ENCODE data around the gene GALNT3.

The GALNT3 gene

DNA sequence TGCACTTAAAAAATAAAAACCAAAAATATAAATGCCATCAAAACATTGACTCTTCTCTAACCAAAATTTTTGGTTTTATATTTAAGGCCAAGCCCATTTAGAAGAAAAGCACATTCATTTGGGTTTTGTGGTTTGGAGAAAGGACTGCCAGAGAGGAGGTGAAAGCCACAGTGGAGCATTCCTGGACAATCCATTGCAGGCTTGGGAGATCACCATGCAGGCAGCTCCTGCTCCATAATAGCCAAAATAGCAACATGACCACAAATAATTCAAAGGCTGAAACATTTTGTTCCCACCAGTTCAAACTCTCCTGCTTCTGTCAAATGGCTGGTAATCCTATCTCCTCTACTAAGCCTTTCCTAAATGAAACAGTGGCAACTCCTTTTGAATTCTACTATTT, 73.5 kb downstream of the GALNT3 start:
- DNase-seq, result no peak

DNA sequence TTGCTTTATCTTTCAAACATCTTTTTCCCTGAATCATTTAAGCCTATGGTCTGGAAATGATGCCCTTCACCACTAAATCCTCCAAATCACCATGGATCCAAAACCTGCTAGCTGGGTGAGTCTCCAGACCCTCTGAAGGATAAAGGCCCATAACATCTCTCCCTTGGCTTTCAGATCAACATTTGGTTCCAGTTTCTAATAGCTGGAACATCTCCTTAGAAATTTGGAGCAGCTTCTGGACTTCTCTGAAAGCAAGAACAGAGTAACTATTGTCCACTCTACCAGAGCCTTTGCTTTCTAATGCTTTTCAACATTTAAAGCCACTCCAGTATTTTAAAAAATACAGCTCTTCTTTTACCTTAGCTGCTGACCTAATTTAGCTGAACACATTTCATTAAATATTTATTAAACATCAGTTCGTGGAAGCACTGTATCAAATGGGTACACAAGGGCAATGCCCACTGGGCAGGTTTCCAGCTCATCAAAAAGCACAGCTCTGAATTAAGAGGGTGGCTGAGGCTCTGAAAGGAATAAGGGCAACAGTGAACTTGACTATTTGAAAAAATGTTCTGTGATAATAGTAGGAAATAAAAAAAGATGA, 75.3 kb downstream of the GALNT3 start:
- DNase-seq, result no peak

DNA sequence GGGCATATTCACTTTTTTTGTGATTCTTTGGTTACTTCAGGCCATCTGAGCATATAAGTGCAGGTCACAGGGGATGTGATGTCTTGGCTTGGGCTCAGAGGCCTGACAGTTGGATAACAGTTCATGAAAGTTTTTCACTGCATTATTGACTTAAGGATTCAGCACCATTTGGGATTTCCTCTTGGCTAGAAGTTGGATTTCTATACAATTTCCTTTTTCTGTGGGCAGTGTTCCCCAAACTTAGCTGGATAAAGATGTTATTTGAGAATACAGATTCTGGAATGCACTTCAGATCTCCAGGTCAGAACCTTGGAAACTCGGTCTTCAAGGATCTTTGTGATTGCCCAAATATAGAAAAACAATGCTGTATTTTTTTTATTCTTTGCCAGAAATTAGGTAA, 78.0 kb downstream of the GALNT3 start:
- no peak for DNase-seq

DNA sequence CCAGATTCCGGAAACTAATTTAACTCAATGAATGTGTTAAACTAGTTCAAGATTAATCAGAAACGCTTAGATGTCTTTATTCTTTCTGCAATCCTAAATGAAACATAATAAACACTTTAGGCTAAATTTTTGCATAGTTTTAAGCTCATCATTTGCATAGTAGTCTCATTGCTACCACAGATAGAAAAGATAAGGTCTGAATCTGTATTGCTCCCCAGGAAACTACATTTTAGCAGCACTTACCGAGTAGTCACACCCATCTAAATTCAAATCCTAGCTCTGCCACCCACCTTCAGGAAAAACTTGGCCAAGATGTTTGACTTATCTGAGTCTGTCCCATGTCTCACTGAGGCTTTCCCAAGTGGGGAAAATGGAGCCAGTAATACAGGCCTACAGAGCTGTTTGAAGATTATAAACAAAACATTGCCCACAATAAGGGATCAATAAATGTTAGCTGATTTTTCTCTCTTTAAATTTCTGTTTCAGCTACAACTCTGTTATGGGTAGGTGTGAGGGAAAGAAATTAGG, 87.0 kb downstream of the GALNT3 start:
- no peak for DNase-seq

DNA sequence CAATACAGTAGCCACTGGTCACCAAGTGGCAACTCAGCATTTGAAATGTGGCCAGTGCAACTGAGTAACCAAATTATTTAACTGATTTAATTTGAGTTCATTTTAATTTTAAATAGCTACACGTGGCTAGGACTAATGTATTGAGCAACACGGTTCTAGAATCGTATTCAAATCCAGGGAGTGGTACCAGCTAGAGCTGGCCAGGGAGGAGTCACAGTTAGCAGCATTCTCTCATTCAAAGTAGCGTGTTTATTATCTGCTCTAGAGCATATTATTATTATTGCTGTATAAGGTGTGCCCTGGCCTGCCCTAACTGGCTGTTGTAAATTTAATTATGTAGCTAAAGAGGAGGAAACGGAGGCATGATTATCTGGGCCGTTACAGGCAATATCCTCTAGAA, 92.9 kb downstream of the GALNT3 start:
- DNase-seq, result no peak

DNA sequence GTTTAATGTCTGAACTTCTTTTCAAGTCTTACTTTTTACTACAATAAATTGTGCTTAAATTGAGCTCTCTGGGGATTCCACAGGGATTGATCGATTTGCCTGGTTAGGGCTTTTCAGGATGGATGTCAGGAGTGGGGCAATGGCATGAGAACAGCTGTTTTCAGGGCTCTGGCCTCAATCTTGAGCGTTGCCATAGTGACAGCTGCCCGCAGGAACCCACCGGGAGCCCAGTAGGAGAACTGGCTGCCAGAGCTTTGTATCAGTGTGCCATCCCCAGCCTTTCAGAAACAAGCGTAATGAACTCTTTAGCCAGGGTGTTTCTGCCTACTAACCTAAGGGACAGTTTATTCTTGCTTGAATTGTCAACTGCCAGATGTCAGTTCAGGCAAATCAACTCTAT, 93.5 kb downstream of the GALNT3 start:
- no peak for DNase-seq

DNA sequence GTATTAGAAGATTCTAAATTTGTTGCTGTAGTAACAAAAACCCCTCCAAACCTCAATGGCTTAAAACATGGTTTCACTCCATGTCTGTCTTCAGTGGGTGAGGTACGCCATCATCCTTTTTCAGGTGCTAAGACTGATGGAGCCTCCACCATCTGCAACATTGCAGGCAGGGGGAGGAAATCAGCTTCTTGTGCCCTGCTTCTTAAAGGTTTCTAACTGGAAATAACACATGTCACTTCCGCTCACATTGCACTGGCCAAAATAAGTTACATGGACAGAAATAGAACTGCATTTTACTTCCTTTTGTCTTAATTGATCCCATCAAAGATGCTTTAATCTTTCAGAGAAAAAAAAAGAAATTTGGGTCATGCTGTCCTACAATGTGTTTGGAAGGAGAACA, 94.1 kb downstream of the GALNT3 start:
- no peak for DNase-seq

DNA sequence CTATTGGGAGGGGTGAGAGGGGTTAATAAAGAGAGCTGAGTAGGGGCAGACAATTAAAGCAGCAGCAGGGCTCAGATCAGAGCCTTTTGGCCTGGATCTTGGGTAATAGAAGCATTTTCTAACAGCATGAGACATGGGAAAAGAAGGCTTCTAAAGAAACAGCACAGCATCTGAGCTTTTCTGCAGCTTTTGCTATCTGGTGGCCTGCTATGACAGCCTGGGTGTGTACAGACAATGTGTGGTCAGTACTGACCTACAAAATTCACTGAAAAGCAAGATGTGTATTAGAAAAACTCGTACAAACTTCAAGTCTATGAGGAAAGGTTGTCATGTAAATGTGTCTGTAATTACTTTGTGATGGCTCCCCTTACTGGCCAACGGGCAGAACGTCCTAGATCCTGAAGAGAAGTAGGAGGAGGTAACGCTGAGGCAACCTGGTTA, 95.6 kb downstream of the GALNT3 start:
- DNase-seq, result no peak

DNA sequence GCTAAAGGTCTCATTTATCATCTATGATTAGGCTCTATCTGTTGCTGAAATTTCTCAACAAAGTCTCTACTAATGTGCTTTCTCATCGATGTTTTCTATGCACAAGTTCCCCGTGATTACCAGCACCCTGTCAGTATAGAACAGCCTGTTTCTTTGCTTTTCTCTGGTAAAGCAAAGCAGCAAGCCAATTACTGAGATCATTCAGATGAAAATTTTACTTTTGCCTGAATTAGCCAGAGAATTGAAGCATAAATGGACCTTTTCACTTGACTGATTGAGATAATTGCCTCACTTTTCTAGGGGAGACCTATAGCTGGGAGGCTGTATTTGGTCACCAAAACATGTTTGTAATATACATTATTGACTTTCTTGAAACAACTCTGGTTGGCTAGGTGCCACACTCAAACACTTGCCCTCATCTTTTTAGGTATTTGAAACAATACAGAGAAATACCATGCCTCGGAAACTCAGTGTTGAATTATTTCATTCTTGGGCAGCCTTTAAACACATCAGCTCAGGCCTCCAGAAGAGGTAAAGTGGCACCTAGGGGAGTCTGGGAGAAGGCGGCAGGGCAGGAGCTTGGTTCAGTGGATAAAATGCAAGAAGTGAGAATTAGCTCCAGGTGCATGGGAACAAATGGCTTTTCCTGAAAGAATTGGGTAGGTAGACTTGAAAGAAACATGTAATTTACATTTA, 96.2 kb downstream of the GALNT3 start:
- DNase-seq, result no peak
